ENCODE results near the gene C1QTNF12.
"Not testable (repeated sequence)": the region's sequence is repeated elsewhere in the genome, so short reads cannot be mapped to it uniquely, and the experiment has no call there.

The C1QTNF12 gene

DNA sequence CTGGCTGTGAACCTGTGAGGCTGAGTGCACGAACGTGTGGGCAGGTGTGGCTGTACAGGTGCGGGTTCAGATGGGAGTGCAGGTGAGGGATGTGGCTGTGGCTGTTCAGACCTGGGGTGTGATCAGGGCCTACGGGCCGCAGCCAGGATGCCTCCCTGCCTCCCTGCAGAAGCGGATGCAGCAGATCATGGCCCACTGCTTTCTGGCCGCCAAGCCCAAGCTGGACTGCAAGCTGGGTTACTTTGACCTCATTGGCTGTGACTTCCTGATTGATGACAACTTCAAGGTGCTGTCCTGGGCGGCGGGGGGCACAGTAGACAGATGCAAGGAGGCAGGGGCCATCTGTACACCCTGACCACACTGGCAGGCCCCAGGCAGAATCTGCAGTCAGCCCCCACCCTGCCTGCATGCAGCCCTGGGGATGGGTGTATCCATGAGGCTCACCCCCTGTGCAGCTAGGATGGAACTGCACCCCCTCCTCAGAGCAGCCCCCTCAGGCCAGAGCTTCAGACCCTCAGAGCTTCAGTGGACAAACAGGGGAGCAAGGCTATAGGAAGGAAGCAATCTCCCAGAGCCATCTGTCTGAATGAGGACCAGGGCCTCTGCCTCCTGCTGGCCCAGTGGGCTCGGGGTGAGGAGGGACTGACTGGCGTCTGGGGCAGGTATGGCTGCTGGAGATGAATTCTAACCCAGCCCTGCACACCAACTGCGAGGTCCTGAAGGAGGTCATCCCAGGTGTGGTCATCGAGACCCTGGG lies 49.9 kb downstream of the C1QTNF12 start:
- DNase-seq, result no peak

GRCh38 chr1:1195726-1196125 lies 50.8 kb downstream of the C1QTNF12 start:
- DNase-seq, result not testable (repeated sequence)

DNA sequence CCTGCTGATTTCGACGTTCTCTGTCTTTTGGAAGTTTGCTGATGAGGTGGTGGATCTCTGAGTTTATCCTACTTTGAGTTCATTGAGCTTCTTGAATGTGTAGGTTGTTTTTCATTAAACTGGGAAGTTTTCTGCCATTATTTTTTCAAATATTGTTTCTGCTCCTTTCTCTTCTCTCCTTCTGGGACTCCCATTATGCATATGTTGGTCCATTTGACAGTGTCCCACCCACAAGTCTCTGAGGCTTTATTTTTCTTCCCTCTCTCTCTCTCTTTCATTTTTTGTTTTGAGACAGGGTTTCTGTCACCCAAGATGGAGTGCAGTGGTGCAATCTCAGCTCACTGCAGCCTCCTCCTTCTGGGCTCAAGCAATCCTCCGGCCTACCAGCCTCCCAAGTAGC lies 51.8 kb downstream of the C1QTNF12 start:
- DNase-seq, result no peak
